Measurements from ENCODE around the gene SMARCA2.

SMARCA2 gene

GRCh38 chr9:2229109-2229721 is 214.1 kb downstream of the SMARCA2 start:
- DNase-seq (ENCODE audit: low spot score) = no peak
- CTCF ChIA-PET = no interaction called here
- H3K27ac ChIP-seq = no peak overlapping the region
- TF ChIP-seq CTCF (conservative IDR thresholded peaks at IDR 0.05; ENCODE audit: low read depth) = no peak
- POLR2A ChIA-PET (ENCODE audit: low non-redundant PET) = no interaction called here

GRCh38 chr9:2230362-2230761 is 215.2 kb downstream of the SMARCA2 start:
- no peak for DNase-seq (ENCODE audit: low spot score)
- TF ChIP-seq CTCF (conservative IDR thresholded peaks at IDR 0.05; ENCODE audit: low read depth) = no peak
- no peak overlapping the region for H3K27ac ChIP-seq
- CTCF ChIA-PET = no interaction called here
- POLR2A ChIA-PET (ENCODE audit: low non-redundant PET) = no interaction called here

GRCh38 chr9:2231101-2231500 is 216.0 kb downstream of the SMARCA2 start:
- TF ChIP-seq CTCF (conservative IDR thresholded peaks at IDR 0.05; ENCODE audit: low read depth) = no peak
- CTCF ChIA-PET = no interaction called here
- POLR2A ChIA-PET (ENCODE audit: low non-redundant PET) = no interaction called here
- no peak for DNase-seq (ENCODE audit: low spot score)
- no peak overlapping the region for H3K27ac ChIP-seq

- ChIA-PET CTCF (no interaction called here), POLR2A (ENCODE audit: low non-redundant PET) (no interaction called here)
- no peak for DNase-seq (ENCODE audit: low spot score)
- no peak for TF ChIP-seq CTCF (conservative IDR thresholded peaks at IDR 0.05; ENCODE audit: low read depth)
- H3K27ac ChIP-seq = no peak overlapping the region
Observed at GRCh38 chr9:2231829-2232228, 216.7 kb downstream of the SMARCA2 start.

GRCh38 chr9:2233274-2233673 is 218.1 kb downstream of the SMARCA2 start:
- no peak for TF ChIP-seq CTCF (conservative IDR thresholded peaks at IDR 0.05; ENCODE audit: low read depth)
- no peak overlapping the region for H3K27ac ChIP-seq
- POLR2A ChIA-PET (ENCODE audit: low non-redundant PET) = no interaction called here
- no peak for DNase-seq (ENCODE audit: low spot score)
- CTCF ChIA-PET = no interaction called here

GRCh38 chr9:2234371-2234893 is 219.3 kb downstream of the SMARCA2 start:
- ChIA-PET CTCF (no interaction called here), POLR2A (ENCODE audit: low non-redundant PET) (no interaction called here)
- H3K27ac ChIP-seq = no peak overlapping the region
- no peak for DNase-seq (ENCODE audit: low spot score)
- no peak for TF ChIP-seq CTCF (conservative IDR thresholded peaks at IDR 0.05; ENCODE audit: low read depth)
